Astrocyte (in vitro differentiated cells and primary cell): ENCODE measurements around the gene ZNF518A. TPM values are rescaled to one million over a fixed set of nuclear protein-coding genes. Genes with fewer than 3 reads are reported as not detected.
"Not testable (repeated sequence)": the region's sequence is repeated elsewhere in the genome, so short reads cannot be mapped to it uniquely, and the experiment has no call there.

Experiments
- DNase-seq: peaks from one replicate; pipeline ENCODE4 v3.0.0-alpha.2; 2010; ENCODE audit warnings: low read depth
- FAIRE-seq: peaks from 2 replicates; lab custom pipeline; 2011; peaks lifted over from hg19 to GRCh38; lab: Jason Lieb, UNC
- H2AFZ ChIP-seq: 2 replicates; pipeline ENCODE4 v1.6.0; 2012; ENCODE audit warnings: low read depth, low read length, inconsistent platforms
- H3K27ac ChIP-seq: 2 replicates; pipeline ENCODE4 v1.5.1; 2011; ENCODE audit warnings: low read depth, low read length, inconsistent platforms
- H3K27me3 ChIP-seq: 2 replicates; pipeline ENCODE4 v1.6.0; 2011; ENCODE audit warnings: low read length, inconsistent platforms; ENCODE audit not compliant: insufficient read depth
- H3K36me3 ChIP-seq: 2 replicates; pipeline ENCODE4 v1.5.1; 2011; ENCODE audit warnings: low read length, inconsistent platforms; ENCODE audit not compliant: insufficient read depth
- H3K4me1 ChIP-seq: 2 replicates; pipeline ENCODE4 v1.5.1; 2011; ENCODE audit warnings: low read length, inconsistent platforms; ENCODE audit not compliant: insufficient read depth
- H3K4me2 ChIP-seq: 2 replicates; pipeline ENCODE4 v1.6.0; 2012; ENCODE audit warnings: low read length, inconsistent platforms
- H3K4me3 ChIP-seq: 2 replicates; pipeline ENCODE4 v1.5.1; 2011; ENCODE audit warnings: low read depth, mild to moderate bottlenecking, low read length, inconsistent platforms; ENCODE audit not compliant: insufficient read depth
- H3K79me2 ChIP-seq: 2 replicates; pipeline ENCODE4 v1.6.0; 2012; ENCODE audit warnings: mild to moderate bottlenecking, low read length, inconsistent platforms; ENCODE audit not compliant: insufficient read depth
- H3K9ac ChIP-seq: 2 replicates; pipeline ENCODE4 v1.6.0; 2012; ENCODE audit warnings: mild to moderate bottlenecking, low read length, inconsistent platforms
- H3K9me3 ChIP-seq: 2 replicates; pipeline ENCODE4 v1.5.1; 2012; ENCODE audit warnings: low read depth, mild to moderate bottlenecking, low read length, inconsistent platforms; ENCODE audit not compliant: insufficient read depth
- H4K20me1 ChIP-seq: 2 replicates; pipeline ENCODE4 v1.6.0; 2012; ENCODE audit warnings: low read length, inconsistent platforms; ENCODE audit not compliant: insufficient read depth
- H3K27ac Mint-ChIP-seq: one replicate; pipeline ENCODE4 v1.8.0; 2021; ENCODE audit warnings: mild to moderate bottlenecking, mixed read lengths; ENCODE audit not compliant: unreplicated experiment
- H3K27me3 Mint-ChIP-seq: one replicate; pipeline ENCODE4 v1.8.0; 2021; ENCODE audit warnings: low read depth, mixed read lengths; ENCODE audit not compliant: unreplicated experiment
- H3K36me3 Mint-ChIP-seq: one replicate; pipeline ENCODE4 v1.8.0; 2021; ENCODE audit warnings: low read depth, mixed read lengths; ENCODE audit not compliant: unreplicated experiment
- H3K4me1 Mint-ChIP-seq: one replicate; pipeline ENCODE4 v1.8.0; 2021; ENCODE audit warnings: low read depth, mixed read lengths; ENCODE audit not compliant: unreplicated experiment
- H3K4me3 Mint-ChIP-seq: one replicate; pipeline ENCODE4 v1.8.0; 2021; ENCODE audit warnings: mild to moderate bottlenecking, moderate library complexity, mixed read lengths; ENCODE audit not compliant: unreplicated experiment
- H3K9me3 Mint-ChIP-seq: one replicate; pipeline ENCODE4 v1.8.0; 2021; ENCODE audit warnings: mild to moderate bottlenecking, mixed read lengths; ENCODE audit not compliant: unreplicated experiment
- CTCF ChIP-seq: IDR thresholded peaks from 2 replicates; pipeline ENCODE4 v1.5.1; 2011; ENCODE audit warnings: low read depth, mild to moderate bottlenecking, inconsistent platforms, low read length, moderate library complexity; ENCODE audit not compliant: insufficient read depth
- EZH2 ChIP-seq: IDR thresholded peaks from 2 replicates; pipeline ENCODE4 v1.6.1; 2012; ENCODE audit warnings: mild to moderate bottlenecking, low read length, inconsistent platforms; ENCODE audit not compliant: insufficient read depth
- total RNA-seq: library from RNA; stranded (reverse); gene quantifications from 2 replicates; pipeline ENCODE4 v1.2.1, GENCODE V29; 2021

ZNF518A gene
- total RNA-seq, 1 donor from 2014 or later, result 24.1 TPM

GRCh38 chr10:96188916-96189315 is 58.8 kb downstream of the ZNF518A start:
- H3K27ac Mint-ChIP-seq, result no peak overlapping the region

DNA sequence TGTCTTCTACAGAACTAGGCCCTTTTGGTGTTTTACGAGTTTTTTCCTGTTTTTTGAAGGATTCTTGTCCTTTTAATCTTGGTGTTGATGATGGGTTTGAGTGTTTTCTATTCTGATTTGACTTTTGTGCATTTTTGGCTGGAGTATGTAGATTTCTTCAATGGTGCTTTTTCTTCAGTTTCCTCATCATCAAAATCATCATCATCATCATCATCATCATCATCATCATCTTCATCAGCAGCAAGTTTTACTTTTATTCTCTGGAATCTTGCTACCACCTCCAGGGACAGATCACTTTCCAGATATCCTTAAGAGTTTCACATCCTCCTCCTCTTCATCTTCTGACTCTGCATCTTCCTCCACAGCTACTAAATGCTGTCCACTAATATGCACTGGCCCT is 59.4 kb downstream of the ZNF518A start:
- not testable (repeated sequence) for H3K4me3 Mint-ChIP-seq, DNase-seq, H3K9ac ChIP-seq, H3K9me3 ChIP-seq, H3K36me3 Mint-ChIP-seq, H3K4me1 Mint-ChIP-seq, H3K79me2 ChIP-seq, H4K20me1 ChIP-seq, H3K27me3 ChIP-seq, H3K4me1 ChIP-seq, H3K9me3 Mint-ChIP-seq, H3K27ac Mint-ChIP-seq, H2AFZ ChIP-seq, H3K4me2 ChIP-seq, FAIRE-seq, H3K27ac ChIP-seq, H3K27me3 Mint-ChIP-seq, H3K36me3 ChIP-seq, H3K4me3 ChIP-seq

More at GRCh38 chr10:96188916-96189315, 58.8 kb downstream of the ZNF518A start:
- DNase-seq (peak; percentile 40), FAIRE-seq (no peak)
- Histone ChIP-seq H4K20me1 (no peaks in the 10 kb centered on the region), H3K36me3 (no peaks in the 10 kb centered on the region), H3K4me3 (no peak overlapping the region), H3K9me3 (no peaks in the 10 kb centered on the region), H3K4me2 (no peak overlapping the region), H3K27me3 (no peaks in the 10 kb centered on the region), H3K79me2 (no peaks in the 10 kb centered on the region), H3K9ac (no peak overlapping the region), H3K27ac (no peak overlapping the region), H2AFZ (no peak overlapping the region), H3K4me1 (peaks cover 3% of the 10 kb centered on the region)
- Mint-ChIP-seq H3K36me3 (no peaks in the 10 kb centered on the region), H3K4me1 (peaks cover 5% of the 10 kb centered on the region), H3K27me3 (peaks cover 2% of the 10 kb centered on the region), H3K9me3 (peaks cover 3% of the 10 kb centered on the region), H3K4me3 (no peak overlapping the region)
- no peak for TF ChIP-seq CTCF
- TF ChIP-seq EZH2, result no peak

- Mint-ChIP-seq H3K27ac (no peak overlapping the region), H3K36me3 (no peaks in the 10 kb centered on the region), H3K27me3 (no peaks in the 10 kb centered on the region), H3K9me3 (no peaks in the 10 kb centered on the region), H3K4me1 (no peaks in the 10 kb centered on the region), H3K4me3 (no peak overlapping the region)
- no peaks in the 10 kb centered on the region for H4K20me1 ChIP-seq
- no peak overlapping the region for H3K27ac ChIP-seq
- FAIRE-seq, result no peak
- H3K4me3 ChIP-seq, result no peak overlapping the region
- H3K4me1 ChIP-seq, result no peaks in the 10 kb centered on the region
- H3K4me2 ChIP-seq, result no peak overlapping the region
- no peak overlapping the region for H2AFZ ChIP-seq
- DNase-seq, result no peak
- no peak for TF ChIP-seq EZH2
- no peak for TF ChIP-seq CTCF
- no peaks in the 10 kb centered on the region for H3K27me3 ChIP-seq
- H3K9ac ChIP-seq, result no peak overlapping the region
- no peaks in the 10 kb centered on the region for H3K79me2 ChIP-seq
- no peaks in the 10 kb centered on the region for H3K9me3 ChIP-seq
- H3K36me3 ChIP-seq, result no peaks in the 10 kb centered on the region
These were observed 71.4 kb downstream of the ZNF518A start for GRCh38 chr10:96201525-96201924.
